Measurements from ENCODE around the gene ABL1. TPM values are rescaled to one million over a fixed set of nuclear protein-coding genes. Genes with fewer than 3 reads are reported as not detected.
"Not testable (repeated sequence)": the region's sequence is repeated elsewhere in the genome, so short reads cannot be mapped to it uniquely, and the experiment has no call there.

ABL1 gene
- total RNA-seq (2014; rRNA removed; shearing (Covaris generic)), result 18.5 and 20.0 TPM in 2 replicates

DNA sequence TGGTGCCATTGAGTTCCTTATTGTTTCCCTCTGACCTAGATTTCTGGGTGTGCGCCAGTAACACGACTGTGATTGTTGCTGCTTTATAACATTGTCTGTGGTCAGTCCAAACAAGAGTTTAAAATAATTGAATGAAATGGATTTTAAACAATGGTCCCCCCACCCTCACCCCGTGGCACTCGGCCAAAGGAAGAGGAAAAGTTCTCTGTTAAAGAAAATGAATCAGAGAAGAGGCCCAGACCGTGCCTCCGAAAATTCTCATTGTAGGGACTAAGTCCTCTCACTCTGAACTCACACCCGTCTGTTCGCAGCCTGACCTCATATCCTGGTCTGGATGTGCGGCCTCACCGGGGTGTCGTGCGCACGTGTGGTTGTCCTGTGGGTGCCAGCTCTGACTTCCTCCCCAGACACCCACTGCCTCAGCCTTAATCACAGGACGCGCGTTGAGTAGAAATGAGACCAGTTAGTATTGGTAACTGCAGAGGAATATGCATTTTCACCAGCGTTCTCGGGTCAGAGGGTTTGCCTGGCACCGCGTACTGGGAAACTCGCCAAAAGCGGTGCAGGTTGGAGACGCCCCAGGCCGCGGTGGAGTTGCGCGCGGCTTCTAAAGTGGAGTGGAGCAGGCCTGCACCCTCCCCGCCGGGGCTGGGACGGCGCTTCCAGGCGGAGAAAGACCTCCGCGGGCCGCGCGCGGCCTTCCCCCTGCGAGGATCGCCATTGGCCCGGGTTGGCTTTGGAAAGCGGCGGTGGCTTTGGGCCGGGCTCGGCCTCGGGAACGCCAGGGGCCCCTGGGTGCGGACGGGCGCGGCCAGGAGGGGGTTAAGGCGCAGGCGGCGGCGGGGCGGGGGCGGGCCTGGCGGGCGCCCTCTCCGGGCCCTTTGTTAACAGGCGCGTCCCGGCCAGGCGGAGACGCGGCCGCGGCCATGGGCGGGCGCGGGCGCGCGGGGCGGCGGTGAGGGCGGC, at the start of gene ABL1:
Gene ABL1, plus strand, starts transcription at position 884 of the 966 bp plus-strand sequence. CDS start 193 bp downstream, outside the sequence.
- DNase-seq (ENCODE audit: low spot score), result peak; percentile 77

GRCh38 chr9:130785940-130786508, 49.0 kb upstream of the ABL1 start:
- DNase-seq (ENCODE audit: low spot score), result no peak

- DNase-seq (ENCODE audit: low spot score), result no peak
These were observed 48.5 kb upstream of the ABL1 start for GRCh38 chr9:130786526-130786925.

GRCh38 chr9:130789747-130790672, 45.0 kb upstream of the ABL1 start:
- DNase-seq (ENCODE audit: low spot score), result no peak

DNA sequence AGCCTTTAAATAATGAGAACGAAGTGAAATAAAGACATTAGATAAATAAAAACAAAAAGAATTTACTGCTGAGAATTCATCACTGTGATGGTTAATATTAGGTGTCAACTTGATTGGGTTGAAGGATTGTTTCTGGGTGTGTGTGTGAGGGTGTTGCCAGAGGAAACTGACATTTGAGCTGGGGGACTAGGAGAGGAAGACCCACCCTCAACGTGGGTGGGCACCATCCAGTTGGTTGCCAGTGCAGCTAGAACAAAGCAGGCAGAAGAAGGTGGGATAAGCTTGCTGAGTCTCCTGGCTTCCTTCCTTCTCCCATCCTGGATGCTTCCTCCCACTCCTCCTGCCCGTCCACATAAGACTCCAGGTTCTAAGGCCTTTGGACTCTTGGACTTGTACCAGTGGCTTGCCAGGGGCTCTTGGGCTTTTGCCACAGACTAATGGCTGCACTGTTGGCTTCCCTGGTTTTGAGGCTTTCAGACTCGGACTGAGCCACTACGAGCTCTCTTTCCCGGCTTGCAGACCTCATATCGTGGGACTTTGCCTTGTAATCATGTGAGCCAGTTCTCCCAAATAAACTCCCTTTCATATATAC, 43.7 kb upstream of the ABL1 start:
- no peak for DNase-seq (ENCODE audit: low spot score)

GRCh38 chr9:130793589-130793988, 41.5 kb upstream of the ABL1 start:
- DNase-seq (ENCODE audit: low spot score), result no peak

DNA sequence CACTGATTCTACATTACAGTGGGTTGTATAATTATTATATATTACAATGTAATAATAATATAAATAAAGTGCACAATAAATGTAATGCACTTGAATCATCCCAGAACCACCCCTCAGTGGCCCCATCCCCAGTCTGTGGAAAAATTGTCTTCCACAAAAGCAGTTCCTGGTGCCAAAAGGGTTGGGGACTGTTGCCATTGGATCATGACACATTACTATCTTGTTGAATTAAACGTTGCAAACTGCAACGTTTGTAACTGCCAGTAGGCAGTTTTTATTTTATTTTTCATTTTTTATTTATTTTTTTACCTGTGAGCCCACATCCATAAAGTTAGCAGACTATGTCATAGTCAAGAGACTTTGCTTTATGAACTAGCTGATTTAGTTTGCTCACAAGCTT, 41.0 kb upstream of the ABL1 start:
- not testable (repeated sequence) for DNase-seq (ENCODE audit: low spot score)

DNA sequence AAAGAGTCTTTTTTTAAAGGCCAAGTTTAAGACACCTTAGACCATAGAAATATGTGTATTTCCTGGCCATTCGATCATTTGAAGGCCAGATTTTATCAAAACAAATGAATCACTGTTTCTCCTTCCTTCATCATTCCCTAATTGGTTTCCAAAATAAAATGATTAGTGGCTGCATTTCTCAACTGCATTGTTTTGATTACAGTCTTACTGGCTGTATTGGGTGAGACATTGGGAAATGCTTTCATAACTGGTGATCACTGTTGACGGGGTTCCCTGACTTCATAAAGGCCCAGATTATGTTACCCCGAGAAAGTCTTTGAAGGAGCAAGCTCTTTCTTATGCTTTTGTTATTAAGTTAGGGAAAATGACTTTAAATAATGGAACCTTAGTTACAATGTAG, 40.6 kb upstream of the ABL1 start:
- DNase-seq (ENCODE audit: low spot score), result not testable (repeated sequence)

- DNase-seq (ENCODE audit: low spot score), result no peak
These were observed 40.0 kb upstream of the ABL1 start for GRCh38 chr9:130794923-130795495.

DNA sequence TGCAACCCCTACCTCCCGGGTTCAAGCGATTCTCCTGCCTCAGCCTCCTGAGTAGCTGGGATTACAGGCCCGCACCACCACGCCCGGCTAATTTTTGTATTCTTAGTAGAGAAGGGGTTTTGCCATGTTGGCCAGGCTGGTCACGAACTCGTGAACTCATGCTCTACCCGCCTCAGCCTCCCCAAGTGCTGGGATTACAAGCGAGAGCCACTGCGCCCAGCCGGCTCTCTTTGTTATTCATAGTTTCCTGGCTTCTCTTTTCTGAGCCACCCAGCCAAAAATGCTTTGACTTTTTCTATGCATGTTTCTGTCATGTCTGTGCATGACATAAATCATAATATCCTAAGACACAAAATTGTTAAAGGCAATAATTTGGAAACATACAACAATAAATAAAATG, 31.9 kb upstream of the ABL1 start:
- not testable (repeated sequence) for DNase-seq (ENCODE audit: low spot score)

DNA sequence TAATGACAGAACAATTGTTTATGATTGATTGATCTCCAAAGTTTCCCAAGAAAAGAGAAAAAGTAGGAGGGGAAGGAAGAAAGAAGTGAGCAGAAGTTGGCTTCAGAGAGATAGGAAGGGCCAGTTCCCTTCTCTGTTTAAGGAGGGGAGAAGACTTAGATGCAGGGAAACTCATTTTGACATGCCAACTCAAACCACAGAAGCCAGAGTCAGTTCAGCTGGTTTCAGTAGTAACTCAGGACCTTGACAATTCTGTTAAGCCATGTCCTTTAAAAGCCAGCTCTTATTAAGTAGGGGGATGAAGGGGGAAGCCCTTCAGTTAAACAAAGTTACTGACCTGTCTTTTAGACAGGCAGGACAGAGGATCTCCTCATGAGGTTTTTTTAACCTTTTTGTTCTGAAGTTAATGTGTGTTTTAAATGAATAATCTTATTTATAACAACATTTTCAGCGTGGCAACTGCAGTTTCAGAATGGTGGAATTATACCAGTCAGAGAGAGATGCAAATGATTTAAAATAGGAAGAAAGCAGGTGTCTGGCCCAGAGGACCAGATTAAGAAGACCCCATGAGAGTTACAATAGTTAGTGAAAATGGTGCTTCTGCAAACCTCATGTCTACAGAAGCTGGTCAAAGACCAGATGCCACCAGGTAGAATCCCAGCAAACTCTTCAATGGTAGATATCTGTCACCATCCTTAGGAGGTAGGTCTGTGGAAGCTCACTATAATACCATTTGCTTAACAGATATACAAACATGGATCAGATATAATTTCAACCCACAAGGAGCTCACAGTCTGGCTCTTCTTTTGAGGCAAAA, 29.3 kb upstream of the ABL1 start:
- no peak for DNase-seq (ENCODE audit: low spot score)

DNA sequence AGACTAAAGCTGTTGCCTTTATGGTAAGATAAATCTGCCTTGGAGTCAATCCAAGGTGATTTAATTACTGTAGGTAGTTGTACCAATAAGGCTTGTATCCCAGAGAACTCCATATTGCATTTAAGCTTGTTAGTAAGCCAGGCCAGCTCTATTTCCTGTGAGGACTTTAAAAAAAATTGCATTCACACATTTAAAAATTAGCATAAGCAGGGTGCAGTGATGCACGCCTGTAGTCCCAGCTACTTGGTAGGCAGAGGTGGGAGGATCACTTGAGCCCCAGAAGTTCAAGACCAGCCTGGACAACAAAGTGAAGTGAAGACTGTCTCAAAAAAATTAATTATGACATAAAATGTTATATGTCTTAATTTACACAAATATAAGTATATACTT, 28.7 kb upstream of the ABL1 start:
- no peak for DNase-seq (ENCODE audit: low spot score)

DNA sequence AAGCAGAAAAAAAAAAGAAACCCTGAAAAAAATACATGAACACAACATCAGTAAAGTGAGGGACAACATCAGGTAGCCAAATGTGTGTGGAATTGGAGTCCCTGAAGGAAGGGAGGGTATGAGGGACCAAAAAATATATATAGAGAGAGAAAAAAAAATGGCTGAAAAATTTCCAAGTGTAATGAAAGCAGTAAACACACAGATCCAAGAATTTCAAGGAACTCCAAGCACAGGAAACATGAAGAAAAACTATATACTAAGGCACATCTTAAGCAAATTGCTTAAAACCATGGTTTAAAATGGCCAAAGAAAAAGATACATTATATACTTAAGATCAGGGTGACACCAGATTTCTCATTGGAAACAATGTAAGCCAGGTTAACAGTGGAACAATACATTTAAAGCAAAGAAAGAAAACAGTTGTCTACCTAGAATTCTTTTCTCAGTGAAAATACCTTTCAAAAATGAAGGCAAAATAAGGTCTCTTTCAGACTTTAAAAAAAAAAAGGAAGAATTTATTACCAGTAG, 24.4 kb upstream of the ABL1 start:
- no peak for DNase-seq (ENCODE audit: low spot score)

- no peak for DNase-seq (ENCODE audit: low spot score)
These were observed 19.7 kb upstream of the ABL1 start for GRCh38 chr9:130815242-130815808.

DNA sequence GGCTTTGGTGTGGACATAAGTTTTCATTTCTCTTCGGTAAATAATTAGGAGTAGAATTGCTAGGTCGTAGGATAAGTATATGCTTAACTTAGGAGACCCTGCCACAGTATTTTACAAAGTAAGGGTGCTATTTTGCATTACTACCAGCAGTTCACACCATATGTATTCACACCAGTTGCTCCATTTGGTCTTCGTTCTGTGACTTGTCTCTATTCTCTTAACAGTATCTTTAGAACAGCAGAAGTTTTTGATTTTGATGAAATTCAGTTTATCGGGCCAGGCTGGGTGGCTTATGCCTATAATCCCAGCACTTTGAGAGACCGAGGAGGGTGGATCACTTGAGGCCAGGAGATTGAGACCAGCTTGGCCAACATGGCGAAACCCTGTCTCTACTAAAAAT, 17.1 kb upstream of the ABL1 start:
- no peak for DNase-seq (ENCODE audit: low spot score)

DNA sequence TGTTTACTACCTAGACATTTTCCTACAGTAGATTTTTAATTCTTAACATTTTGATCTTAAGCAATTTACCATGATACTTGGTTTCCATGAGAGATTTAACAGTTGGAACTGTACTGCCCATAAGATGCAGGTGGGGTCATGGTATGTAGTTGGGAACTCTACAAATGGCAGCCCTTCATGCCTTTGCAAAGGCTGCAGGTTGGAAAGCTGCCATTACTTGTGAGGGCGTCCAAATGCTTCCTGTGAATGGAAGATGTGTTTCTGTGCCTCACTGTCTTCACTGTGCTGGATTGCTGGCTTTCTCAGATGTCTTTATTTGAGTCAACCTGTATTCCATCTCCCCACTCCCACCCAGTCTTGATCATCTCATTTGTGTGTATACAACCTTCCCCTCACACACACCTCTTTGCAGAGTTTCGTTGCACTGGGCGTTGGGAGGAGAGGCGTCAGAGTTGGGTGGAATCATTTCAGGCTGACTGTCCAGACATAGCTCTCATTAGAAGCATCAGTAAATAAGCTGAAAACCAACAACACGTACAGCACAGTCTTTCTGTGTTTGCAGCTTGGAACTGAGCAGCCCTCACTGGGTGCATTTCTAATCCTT, 14.8 kb upstream of the ABL1 start:
- no peak for DNase-seq (ENCODE audit: low spot score)

DNA sequence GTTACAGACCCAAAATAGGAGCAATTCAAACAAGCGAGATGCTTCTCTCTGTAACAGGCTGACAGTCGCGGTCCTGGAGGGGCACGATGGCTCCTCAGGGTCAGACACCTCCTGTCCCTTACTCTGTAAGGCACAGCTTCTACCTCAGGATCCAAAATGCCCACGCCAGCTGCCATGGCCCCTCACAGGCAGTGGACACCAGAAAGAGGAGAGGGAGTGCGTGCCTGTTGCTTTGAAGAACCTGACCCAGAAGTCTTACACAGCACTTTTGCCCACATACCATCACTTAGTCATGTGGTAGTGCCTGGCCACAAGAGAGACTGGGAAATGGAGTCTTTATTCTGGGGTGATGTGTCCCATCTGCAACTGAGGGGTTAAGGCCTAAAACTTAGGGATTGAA, 11.6 kb upstream of the ABL1 start:
- DNase-seq (ENCODE audit: low spot score), result no peak

GRCh38 chr9:130824079-130824478, 11.0 kb upstream of the ABL1 start:
- DNase-seq (ENCODE audit: low spot score), result no peak

DNA sequence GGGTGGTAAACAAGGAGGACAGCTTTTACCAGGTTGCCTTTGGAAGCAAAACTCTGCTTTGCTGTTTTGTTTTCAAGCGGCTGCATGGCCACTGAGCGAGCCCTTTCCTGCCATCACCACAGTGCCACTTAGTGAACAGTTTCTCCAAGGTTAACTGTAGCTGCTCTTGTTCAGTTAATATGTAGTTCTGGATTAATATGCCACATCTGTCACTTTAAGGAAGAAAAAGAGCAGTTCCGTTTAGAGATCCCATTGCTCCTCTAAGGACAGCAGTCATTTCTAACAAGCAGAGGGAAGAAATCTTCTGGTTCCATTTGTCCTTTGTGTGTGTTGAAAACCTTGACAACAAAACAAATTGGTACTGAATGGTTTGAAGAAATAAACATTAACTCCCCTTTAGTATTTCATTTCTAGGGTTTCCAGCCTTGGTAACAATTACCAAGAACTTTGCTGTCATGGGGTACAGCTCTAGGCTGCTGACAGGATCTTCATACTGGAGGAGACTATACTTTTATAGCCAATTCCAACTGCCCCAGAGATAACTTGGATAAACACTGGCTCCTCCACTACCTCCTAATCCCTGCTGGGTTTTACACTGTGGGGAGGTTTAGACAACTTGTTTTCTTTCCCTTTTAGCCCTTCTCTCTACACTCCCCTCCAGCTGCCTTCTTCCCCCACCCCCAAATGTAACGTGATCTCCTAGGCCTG, 10.3 kb upstream of the ABL1 start:
- DNase-seq (ENCODE audit: low spot score), result peak; percentile 73
